ENCODE measurements around the gene CPLANE1.

The CPLANE1 gene

DNA sequence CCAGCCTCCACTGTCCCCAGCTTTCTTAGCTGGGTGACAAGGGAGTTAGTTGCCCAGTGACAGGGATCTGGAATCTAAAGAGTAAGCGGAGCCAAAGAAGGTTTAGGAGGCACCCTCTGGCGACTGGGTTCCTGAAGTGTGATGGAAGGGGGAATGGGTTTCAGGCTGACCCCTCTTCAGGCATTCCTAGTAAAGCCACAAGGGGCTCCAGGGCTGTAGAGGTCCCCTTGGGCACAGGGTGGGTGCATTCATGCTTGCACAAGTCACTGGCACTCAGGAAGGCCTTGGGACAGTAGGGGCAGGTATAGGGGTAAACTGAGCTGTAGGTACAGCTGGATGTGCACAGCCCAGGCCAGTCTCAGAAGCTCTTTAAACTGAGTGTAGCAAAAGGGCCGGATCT is 74.2 kb downstream of the CPLANE1 start:
- TF ChIP-seq, protein P1, sequence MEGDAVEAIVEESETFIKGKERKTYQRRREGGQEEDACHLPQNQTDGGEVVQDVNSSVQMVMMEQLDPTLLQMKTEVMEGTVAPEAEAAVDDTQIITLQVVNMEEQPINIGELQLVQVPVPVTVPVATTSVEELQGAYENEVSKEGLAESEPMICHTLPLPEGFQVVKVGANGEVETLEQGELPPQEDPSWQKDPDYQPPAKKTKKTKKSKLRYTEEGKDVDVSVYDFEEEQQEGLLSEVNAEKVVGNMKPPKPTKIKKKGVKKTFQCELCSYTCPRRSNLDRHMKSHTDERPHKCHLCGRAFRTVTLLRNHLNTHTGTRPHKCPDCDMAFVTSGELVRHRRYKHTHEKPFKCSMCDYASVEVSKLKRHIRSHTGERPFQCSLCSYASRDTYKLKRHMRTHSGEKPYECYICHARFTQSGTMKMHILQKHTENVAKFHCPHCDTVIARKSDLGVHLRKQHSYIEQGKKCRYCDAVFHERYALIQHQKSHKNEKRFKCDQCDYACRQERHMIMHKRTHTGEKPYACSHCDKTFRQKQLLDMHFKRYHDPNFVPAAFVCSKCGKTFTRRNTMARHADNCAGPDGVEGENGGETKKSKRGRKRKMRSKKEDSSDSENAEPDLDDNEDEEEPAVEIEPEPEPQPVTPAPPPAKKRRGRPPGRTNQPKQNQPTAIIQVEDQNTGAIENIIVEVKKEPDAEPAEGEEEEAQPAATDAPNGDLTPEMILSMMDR (IDR thresholded peaks at IDR 0.05) = no peak

- TF ChIP-seq, protein P1 (IDR thresholded peaks at IDR 0.05) = no peak
These were observed 76.2 kb downstream of the CPLANE1 start for GRCh38 chr5:37172957-37173356.

DNA sequence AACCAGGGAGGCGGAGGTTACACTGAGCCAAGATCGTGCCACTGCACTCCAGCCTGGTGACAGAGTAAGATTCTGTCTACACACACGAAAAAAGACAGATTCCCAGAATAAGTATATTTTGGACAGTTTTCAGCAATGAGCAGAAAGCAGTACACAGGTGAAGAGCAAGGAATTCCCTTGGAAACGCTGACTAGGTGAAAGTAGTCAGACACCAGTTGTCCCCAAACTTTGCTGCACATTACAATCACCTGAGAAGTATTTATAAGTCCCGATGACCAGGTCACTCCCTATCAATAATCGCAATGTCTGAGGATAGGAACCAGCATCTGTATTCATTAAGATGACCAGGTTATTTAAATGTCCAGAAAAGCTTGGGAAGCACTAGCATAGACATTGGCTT is 78.3 kb downstream of the CPLANE1 start:
- TF ChIP-seq, protein P1 (IDR thresholded peaks at IDR 0.05) = no peak

DNA sequence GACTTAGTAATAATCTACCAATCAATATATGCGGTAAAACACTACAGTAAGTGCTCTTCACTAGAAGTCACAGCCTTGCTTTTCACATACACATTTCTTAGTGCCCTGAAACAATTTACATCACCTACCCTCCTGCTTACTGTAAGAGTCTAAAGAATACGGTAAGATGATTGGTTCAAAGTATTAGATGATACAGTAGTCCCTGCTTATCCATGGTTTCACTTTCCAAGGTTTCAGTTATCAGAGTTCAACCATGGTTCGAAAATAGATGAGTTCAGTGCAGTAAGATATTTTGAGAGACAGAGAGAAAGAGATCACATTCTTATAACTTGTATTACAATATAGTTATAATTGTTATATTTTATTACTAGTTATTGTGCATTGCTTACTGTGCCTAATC is 83.0 kb downstream of the CPLANE1 start:
- TF ChIP-seq, protein P1 (IDR thresholded peaks at IDR 0.05) = no peak

DNA sequence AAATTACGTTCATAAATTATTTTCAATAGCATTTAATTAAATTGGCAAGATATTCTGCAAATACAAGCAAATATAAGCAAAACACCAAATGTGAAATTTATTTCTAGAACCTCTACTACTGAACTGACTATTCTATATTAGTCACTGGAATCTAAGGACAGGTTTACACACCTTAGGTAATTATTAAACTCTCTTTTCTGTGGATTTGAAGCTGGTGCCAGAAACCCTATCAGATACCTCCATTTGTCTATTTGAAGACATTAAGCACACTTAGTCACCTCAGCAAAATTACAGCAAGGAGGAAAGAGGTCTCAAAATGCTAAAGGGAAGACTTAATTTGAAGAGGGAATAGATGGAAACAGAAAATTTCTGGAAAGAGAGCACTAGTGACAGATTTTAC is 83.4 kb downstream of the CPLANE1 start:
- TF ChIP-seq, protein P1 (IDR thresholded peaks at IDR 0.05) = no peak

DNA sequence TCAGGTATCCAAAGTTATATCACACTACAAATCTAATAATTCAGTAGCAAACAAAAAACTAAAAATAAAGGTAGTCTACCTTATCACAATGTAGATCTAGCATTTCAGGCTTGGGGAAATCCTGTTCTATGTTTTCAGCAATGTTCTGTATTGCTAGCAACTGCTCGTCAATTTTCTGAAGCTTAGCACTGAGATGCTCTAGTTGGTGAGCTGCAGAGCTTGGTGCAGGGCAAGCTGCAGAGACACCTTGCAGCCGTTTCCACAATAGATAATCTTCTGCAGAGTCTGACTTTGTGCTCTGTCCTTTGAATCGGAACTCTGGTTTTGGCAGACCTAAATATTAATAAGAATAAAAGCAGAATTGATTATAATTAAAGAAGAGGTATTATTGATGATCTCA is 95.5 kb downstream of the CPLANE1 start:
- TF ChIP-seq, protein P1 (IDR thresholded peaks at IDR 0.05) = no peak

- TF ChIP-seq, protein P1 (IDR thresholded peaks at IDR 0.05) = no peak
These were observed 102.3 kb downstream of the CPLANE1 start for GRCh38 chr5:37146896-37147295.

- TF ChIP-seq, protein P1 (IDR thresholded peaks at IDR 0.05) = no peak
These were observed 112.5 kb downstream of the CPLANE1 start for GRCh38 chr5:37136694-37137093.
